ENCODE results near the gene USHBP1. TPM values are rescaled to one million over a fixed set of nuclear protein-coding genes. Genes with fewer than 3 reads are reported as not detected.

The USHBP1 gene
- total RNA-seq, 1 experiment from 2014 or later = 6.4 TPM

GRCh38 chr19:17306285-17306714 lies 41.8 kb upstream of the USHBP1 start:
- no peak overlapping the region for H2BK120ac ChIP-seq (ENCODE audit: low read depth, low read length, poor library complexity, severe bottlenecking)
- peak overlapping the region; percentile 76 for H3K4me2 ChIP-seq (ENCODE audit: insufficient read depth, insufficient read length, low read length)
- H3K79me1 ChIP-seq (ENCODE audit: insufficient read depth, low read depth, low read length, poor library complexity, severe bottlenecking) = peaks cover 3% of the 10 kb centered on the region
- Mint-ChIP-seq H3K4me3 (peak overlapping the region; percentile 75 to 97), H3K27me3 (ENCODE audit: low read depth) (no peaks in the 10 kb centered on the region; the same call in 1 of the 2 replicates), H3K4me1 (peaks cover 31 to 45% of the 10 kb centered on the region in 2 experiments), H3K9me3 (no peaks in the 10 kb centered on the region), H3K36me3 (ENCODE audit: insufficient read depth in 1 of 3, low read depth in 3 of 3) (peaks cover 3 to 7% (median 5%) of the 10 kb centered on the region in 3 experiments; a peak in 6 of 7 replicates), H3K27ac (peak overlapping the region; percentile 80 to 96 (median 89))
- H4K91ac ChIP-seq (ENCODE audit: insufficient read length, low read depth, low read length) = no peak overlapping the region
- peak overlapping the region; percentile 61; the same call in 1 of the 2 replicates for H3K14ac ChIP-seq (ENCODE audit: insufficient read depth, low read length)
- H3K79me2 ChIP-seq (ENCODE audit: insufficient read depth, low read length) = peaks cover 7% of the 10 kb centered on the region; the same call in 1 of the 2 replicates
- no peaks in the 10 kb centered on the region for H4K20me1 ChIP-seq (ENCODE audit: control insufficient read depth, insufficient read depth, insufficient read length)
- no peak overlapping the region for H2BK12ac ChIP-seq (ENCODE audit: insufficient read length, low read depth, low read length)
- H3K23me2 ChIP-seq (ENCODE audit: insufficient read length, low read depth, low read length, poor library complexity, severe bottlenecking) = peaks cover 11% of the 10 kb centered on the region
- no peak overlapping the region for H2BK20ac ChIP-seq (ENCODE audit: low read depth, low read length, poor library complexity, severe bottlenecking)
- no peak overlapping the region for H2BK15ac ChIP-seq (ENCODE audit: low read depth, low read length)
- H3K18ac ChIP-seq (ENCODE audit: insufficient read length, low read depth, low read length) = peak overlapping the region; percentile 2
- no peak overlapping the region for H4K8ac ChIP-seq (replicated peaks; ENCODE audit: insufficient read length, low read depth, low read length)
- no peak overlapping the region for H3K56ac ChIP-seq (ENCODE audit: insufficient read length, low read depth, low read length)
- H3K9me3 ChIP-seq (ENCODE audit: control insufficient read depth, low read depth, low read length) = no peaks in the 10 kb centered on the region
- H2AFZ ChIP-seq (ENCODE audit: low read length) = no peak overlapping the region
- H3K27ac ChIP-seq (ENCODE audit: insufficient read length, low read depth, low read length) = no peak overlapping the region
- H3K9ac ChIP-seq (ENCODE audit: extremely low read depth, insufficient read length, low read length) = peak overlapping the region; percentile 66
- no peak for DNase-seq
- WGBS (ENCODE audit: extremely low coverage, insufficient read length, low lambda C conversion rate) = no CpG with 5 or more reads among the region's 28 CpGs
- no peak overlapping the region for H4K5ac ChIP-seq (ENCODE audit: insufficient read length, low read depth, low read length)
- H3K27me3 ChIP-seq (ENCODE audit: insufficient read depth, low read length) = no peaks in the 10 kb centered on the region
- H2AK5ac ChIP-seq (ENCODE audit: insufficient read length, low read length) = no peak overlapping the region
- no peak overlapping the region for H3T11ph ChIP-seq (ENCODE audit: low read length)
- no peak overlapping the region for H3K23ac ChIP-seq (ENCODE audit: insufficient read length, low read depth, low read length)
- no peak overlapping the region for H2BK5ac ChIP-seq (ENCODE audit: insufficient read length, low read length)
- H3K4ac ChIP-seq (ENCODE audit: low read depth, low read length) = no peak overlapping the region
- TF ChIP-seq CTCF (conservative IDR thresholded peaks at IDR 0.05) = no peak
- peaks cover 3% of the 10 kb centered on the region; the same call in 1 of the 2 replicates for H3K4me1 ChIP-seq (ENCODE audit: insufficient read depth, low read length)

Data from H9 (cell line).